Thyroid gland (tissue), 4 donors: Measurements from ENCODE around the gene FRYL. TPM values are rescaled to one million over a fixed set of nuclear protein-coding genes. Genes with fewer than 3 reads are reported as not detected.

Experiments
- DNase-seq, 2 donors: peaks; one replicate each; pipeline ENCODE4 v3.0.0-alpha.2; 2019
- H3K27ac ChIP-seq, 3 donors: fragments of 200-600 bp; sonication (generic); 1 replicate in 2 of 3; 2 replicates in 1 of 3; pipeline ENCODE4 v1.5.1; 2016 to 2019; ENCODE audit warnings: mild to moderate bottlenecking in 1 of 3, moderate library complexity in 1 of 3
- H3K27me3 ChIP-seq: fragments of 200-600 bp; sonication (generic); one replicate; pipeline ENCODE4 v1.5.1; 2019
- H3K36me3 ChIP-seq, 2 donors: fragments of 200-600 bp; sonication (generic); one replicate each; pipeline ENCODE4 v1.5.1; 2016 to 2019
- H3K4me1 ChIP-seq, 2 donors: fragments of 200-600 bp; sonication (generic); one replicate each; pipeline ENCODE4 v1.5.1; 2017 to 2019
- H3K4me3 ChIP-seq, 3 donors: fragments of 200-600 bp; sonication (generic); replicated peaks in 1 of 3; 1 replicate in 2 of 3; 2 replicates in 1 of 3; pipeline ENCODE4 v1.5.1; 2016; ENCODE audit warnings: mild to moderate bottlenecking in 1 of 3
- H3K9me3 ChIP-seq: fragments of 200-600 bp; sonication (generic); one replicate; pipeline ENCODE4 v1.5.1; 2017
- POLR2A ChIP-seq, 2 donors: fragments of 450-650 bp; IDR thresholded peaks; one replicate each; pipeline ENCODE4 v1.6.1; 2017; ENCODE audit warnings: antibody characterized with exemption in 2 of 2, mild to moderate bottlenecking in 2 of 2, moderate library complexity in 1 of 2
- WGBS, 2 donors: methylation state at CpG; one replicate each; pipeline ENCODE4 v1.1.5; 2017; 5-methylcytosine and 5-hydroxymethylcytosine counted together
- intact Hi-C: fragments of 100-400 bp; cut with DNase I; formaldehyde crosslinking; loops from one replicate; pipeline ENCODE4 v1.15.1; 2023
- total RNA-seq, 4 donors: library from RNA; depleted of rRNA; stranded (reverse); fragments of >200 nt; gene quantifications; one replicate each; pipeline ENCODE4 v1.2.3, GENCODE V29; 2016
- TF ChIP-seq, protein P1 (sequence below), 6 experiments: fragments of 200-600 bp in 3 of 6; fragments of 450-650 bp in 3 of 6; sonication (generic) in 3 of 6; IDR thresholded peaks; one replicate each; pipeline ENCODE4 v1.5.1; 2016 to 2019; ENCODE audit warnings: antibody characterized with exemption in 6 of 6, mild to moderate bottlenecking in 2 of 6, inconsistent platforms in 1 of 6, moderate library complexity in 1 of 6

The FRYL gene
- total RNA-seq, 4 donors from 2014 or later = 48.7 to 90.4 (median 67.8) TPM

DNA sequence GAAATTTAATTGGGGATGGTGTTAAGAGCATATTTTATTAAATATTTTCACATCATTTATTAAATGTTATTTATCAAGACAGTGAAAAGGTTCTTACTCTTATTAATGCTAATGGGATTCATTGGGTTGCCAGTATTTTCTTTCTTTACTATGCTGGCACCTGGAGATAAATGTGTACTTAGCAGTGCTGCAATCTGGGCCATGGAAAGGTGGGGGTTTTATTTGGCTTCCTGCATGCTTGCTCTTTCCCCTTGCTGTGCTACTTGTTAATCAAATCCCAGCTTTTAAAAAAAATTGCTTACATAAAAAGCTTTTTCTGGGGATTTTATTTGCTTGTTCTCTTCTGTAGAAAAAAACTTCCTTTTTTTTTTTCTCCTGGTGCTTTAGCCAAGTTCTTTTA lies 241.7 kb downstream of the FRYL start:
- no peak for DNase-seq
- no peaks in the 10 kb centered on the region for H3K27me3 ChIP-seq
- no peaks in the 10 kb centered on the region for H3K9me3 ChIP-seq
- H3K4me1 ChIP-seq = peaks cover 3 to 5% of the 10 kb centered on the region in 2 donors
- TF ChIP-seq POLR2A (IDR thresholded peaks at IDR 0.05) = no peak
- TF ChIP-seq, protein P1, sequence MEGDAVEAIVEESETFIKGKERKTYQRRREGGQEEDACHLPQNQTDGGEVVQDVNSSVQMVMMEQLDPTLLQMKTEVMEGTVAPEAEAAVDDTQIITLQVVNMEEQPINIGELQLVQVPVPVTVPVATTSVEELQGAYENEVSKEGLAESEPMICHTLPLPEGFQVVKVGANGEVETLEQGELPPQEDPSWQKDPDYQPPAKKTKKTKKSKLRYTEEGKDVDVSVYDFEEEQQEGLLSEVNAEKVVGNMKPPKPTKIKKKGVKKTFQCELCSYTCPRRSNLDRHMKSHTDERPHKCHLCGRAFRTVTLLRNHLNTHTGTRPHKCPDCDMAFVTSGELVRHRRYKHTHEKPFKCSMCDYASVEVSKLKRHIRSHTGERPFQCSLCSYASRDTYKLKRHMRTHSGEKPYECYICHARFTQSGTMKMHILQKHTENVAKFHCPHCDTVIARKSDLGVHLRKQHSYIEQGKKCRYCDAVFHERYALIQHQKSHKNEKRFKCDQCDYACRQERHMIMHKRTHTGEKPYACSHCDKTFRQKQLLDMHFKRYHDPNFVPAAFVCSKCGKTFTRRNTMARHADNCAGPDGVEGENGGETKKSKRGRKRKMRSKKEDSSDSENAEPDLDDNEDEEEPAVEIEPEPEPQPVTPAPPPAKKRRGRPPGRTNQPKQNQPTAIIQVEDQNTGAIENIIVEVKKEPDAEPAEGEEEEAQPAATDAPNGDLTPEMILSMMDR (IDR thresholded peaks at IDR 0.05) = no peak
- H3K36me3 ChIP-seq = peaks cover 16 to 21% of the 10 kb centered on the region in 2 donors
- H3K4me3 ChIP-seq = no peak overlapping the region
- no peak overlapping the region for H3K27ac ChIP-seq
- intact Hi-C loops = no loop called here

DNA sequence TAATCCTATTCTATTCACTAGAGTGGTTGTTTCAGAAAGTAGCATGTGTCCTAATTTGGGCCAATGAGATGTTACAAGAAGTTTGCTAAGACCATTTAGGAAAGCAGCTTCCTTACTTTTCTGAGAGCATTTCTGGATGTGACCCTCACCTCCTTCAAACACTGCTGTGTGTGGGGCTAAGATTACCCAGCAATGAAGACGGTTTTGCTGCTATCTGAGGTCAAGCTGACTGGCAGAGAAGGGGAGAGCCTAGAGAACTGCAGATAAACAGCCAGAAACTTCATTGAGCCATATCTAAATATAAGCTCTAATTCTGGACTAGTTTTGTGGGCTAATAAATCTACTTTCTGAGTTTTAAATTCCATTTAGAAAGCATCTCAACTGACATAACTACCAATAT lies 253.7 kb downstream of the FRYL start:
- Histone ChIP-seq H3K4me1 (no peaks in the 10 kb centered on the region), H3K9me3 (no peaks in the 10 kb centered on the region), H3K27ac (no peak overlapping the region), H3K27me3 (no peaks in the 10 kb centered on the region), H3K36me3 (peaks cover 44 to 50% of the 10 kb centered on the region in 2 donors), H3K4me3 (no peak overlapping the region)
- WGBS, 2 donors = 92 to 100% methylated on average over 1 of the region's 1 CpG
- no peak for DNase-seq
- TF ChIP-seq POLR2A (IDR thresholded peaks at IDR 0.05) = no peak
- TF ChIP-seq, protein P1 (IDR thresholded peaks at IDR 0.05) = no peak
- intact Hi-C loops = no loop called here

DNA sequence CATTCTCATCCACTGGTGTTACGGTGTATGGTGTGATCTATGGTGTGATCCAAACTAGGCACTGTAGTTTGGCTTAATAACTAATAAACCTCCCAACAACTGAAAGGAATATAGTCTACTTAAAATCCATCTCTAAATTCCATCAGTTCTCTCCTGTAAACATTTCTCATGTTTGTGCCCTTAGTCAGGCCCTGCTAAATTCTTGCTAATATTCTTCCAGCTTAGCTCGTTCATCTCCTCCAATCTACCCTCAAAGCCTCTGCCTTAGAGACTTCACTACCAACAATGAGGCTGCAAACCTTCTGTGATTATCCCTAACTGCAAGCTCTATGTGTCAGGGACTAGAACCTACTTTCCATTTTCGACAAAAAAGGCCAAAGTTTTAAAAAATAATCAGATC lies 261.9 kb downstream of the FRYL start:
- Histone ChIP-seq H3K4me1 (no peaks in the 10 kb centered on the region), H3K27ac (no peak overlapping the region), H3K9me3 (no peaks in the 10 kb centered on the region), H3K27me3 (no peaks in the 10 kb centered on the region), H3K36me3 (peaks cover 44 to 49% of the 10 kb centered on the region in 2 donors), H3K4me3 (no peak overlapping the region)
- 94 to 99% methylated on average over 3 of the region's 3 CpGs for WGBS, 2 donors
- no peak for DNase-seq
- TF ChIP-seq POLR2A (IDR thresholded peaks at IDR 0.05) = no peak
- TF ChIP-seq, protein P1 (IDR thresholded peaks at IDR 0.05) = no peak
- intact Hi-C loops = no loop called here

DNA sequence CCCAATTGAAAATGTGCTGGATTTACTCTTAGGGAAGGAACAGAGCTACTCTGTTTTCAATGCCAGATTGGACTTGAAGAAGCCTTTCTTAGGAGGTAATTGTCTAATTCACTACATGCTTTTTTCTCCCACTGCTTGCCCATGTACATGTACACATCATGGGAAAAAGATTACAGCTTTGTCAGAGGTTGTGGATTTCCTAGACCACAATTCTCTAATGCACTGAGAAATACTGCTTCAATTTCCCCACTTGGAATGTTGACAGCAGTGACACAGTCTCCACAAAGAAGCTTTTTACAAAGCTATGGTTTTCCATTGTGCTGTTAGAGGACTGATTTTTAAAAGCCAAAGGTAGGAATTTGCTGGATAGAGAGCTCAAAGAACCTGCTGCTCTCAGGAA lies 270.5 kb downstream of the FRYL start:
- H3K36me3 ChIP-seq = peaks cover 20 to 44% of the 10 kb centered on the region in 2 donors
- TF ChIP-seq, protein P1 (IDR thresholded peaks at IDR 0.05) = no peak
- no peak for TF ChIP-seq POLR2A (IDR thresholded peaks at IDR 0.05)

DNA sequence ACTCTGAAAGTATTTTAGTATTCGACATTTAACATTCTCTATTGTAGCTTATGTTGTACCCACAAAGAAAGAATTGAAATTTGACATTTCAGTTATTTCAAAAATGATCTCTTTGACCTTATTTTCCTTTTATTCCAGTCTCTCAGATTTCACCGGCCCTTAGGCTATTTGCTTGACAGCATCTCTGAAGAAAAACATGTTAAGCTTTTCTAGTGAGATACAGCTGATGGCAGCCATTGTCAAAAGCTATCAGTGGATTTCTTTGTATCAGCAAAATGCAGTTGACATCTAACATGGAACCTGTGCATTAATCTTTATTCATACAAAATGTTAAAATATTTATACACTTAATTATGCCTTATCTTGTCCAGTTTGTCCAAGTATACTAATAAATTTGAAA lies 273.4 kb downstream of the FRYL start:
- WGBS, 2 donors = 94 to 97% methylated on average over 2 of the region's 2 CpGs
- H3K9me3 ChIP-seq = no peaks in the 10 kb centered on the region
- no peaks in the 10 kb centered on the region for H3K4me1 ChIP-seq

More for the DNA sequence above, 270.5 kb downstream of the FRYL start:
- Histone ChIP-seq H3K4me3 (no peak overlapping the region), H3K9me3 (no peaks in the 10 kb centered on the region), H3K27me3 (no peaks in the 10 kb centered on the region), H3K4me1 (no peaks in the 10 kb centered on the region), H3K27ac (no peak overlapping the region)
- no peak for DNase-seq
- intact Hi-C loops = no loop called here

More for the DNA sequence above, 273.4 kb downstream of the FRYL start:
- no peaks in the 10 kb centered on the region for H3K27me3 ChIP-seq
- H3K27ac ChIP-seq = no peak overlapping the region
- TF ChIP-seq, protein P1 (IDR thresholded peaks at IDR 0.05) = no peak
- no peak for TF ChIP-seq POLR2A (IDR thresholded peaks at IDR 0.05)
- H3K4me3 ChIP-seq = no peak overlapping the region
- H3K36me3 ChIP-seq = peaks cover 2 to 27% of the 10 kb centered on the region in 2 donors
- intact Hi-C loops = no loop called here
- DNase-seq = no peak
